Loucy (cell line): Measurements from ENCODE around the gene MAJIN.

Experiments
- EZH2phosphoT487 ChIP-seq: fragments of 200-600 bp; IDR thresholded peaks from 2 replicates; pipeline ENCODE4 v1.6.1; 2018; ENCODE audit warnings: antibody characterized with exemption, mild to moderate bottlenecking, moderate library complexity, borderline replicate concordance
- TF ChIP-seq, protein P1 (sequence below): fragments of 200-600 bp; sonication (generic); conservative IDR thresholded peaks from 2 replicates; pipeline ENCODE4 v1.5.1; 2014; ENCODE audit warnings: mild to moderate bottlenecking, antibody characterized with exemption, low read length

DNA sequence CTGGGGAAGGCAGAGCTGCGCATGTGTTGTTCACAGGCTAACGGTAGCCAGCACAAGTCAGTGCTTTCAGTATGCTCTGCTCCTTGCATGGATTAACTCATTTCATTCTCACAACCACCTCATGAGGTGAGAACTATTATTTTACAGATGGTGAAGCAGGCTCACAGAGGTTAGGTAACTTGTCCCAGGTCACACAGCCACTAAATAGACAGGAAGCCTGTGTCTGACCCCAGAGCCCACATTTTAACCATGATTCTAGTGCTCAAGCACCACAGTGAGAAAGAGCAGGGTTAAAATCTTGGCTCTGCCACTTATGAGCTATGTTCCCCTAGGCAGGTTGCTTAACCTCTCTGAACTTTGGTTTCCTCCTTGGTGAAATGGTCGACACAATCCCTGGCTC is 49.1 kb upstream of the MAJIN start:
- TF ChIP-seq, protein P1, sequence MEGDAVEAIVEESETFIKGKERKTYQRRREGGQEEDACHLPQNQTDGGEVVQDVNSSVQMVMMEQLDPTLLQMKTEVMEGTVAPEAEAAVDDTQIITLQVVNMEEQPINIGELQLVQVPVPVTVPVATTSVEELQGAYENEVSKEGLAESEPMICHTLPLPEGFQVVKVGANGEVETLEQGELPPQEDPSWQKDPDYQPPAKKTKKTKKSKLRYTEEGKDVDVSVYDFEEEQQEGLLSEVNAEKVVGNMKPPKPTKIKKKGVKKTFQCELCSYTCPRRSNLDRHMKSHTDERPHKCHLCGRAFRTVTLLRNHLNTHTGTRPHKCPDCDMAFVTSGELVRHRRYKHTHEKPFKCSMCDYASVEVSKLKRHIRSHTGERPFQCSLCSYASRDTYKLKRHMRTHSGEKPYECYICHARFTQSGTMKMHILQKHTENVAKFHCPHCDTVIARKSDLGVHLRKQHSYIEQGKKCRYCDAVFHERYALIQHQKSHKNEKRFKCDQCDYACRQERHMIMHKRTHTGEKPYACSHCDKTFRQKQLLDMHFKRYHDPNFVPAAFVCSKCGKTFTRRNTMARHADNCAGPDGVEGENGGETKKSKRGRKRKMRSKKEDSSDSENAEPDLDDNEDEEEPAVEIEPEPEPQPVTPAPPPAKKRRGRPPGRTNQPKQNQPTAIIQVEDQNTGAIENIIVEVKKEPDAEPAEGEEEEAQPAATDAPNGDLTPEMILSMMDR: no peak
- TF ChIP-seq EZH2phosphoT487: no peak
